Middle frontal gyrus (tissue), 1 donor: ENCODE results near the gene CYP4F12.
A peak's percentile ranks its signal among the peaks of the same experiment; 100 is the strongest.

ENCODE experiments used
- DNase-seq: peaks from one replicate; pipeline ENCODE4 v3.0.0-alpha.2; 2015; ENCODE audit warnings: low spot score; ENCODE audit errors: extremely low spot score

Gene CYP4F12

GRCh38 chr19:15672580-15673175 is at the start of gene CYP4F12:
Gene CYP4F12 (plus strand): TSS chr19:15673087. CDS start chr19:15673530, 443 bp downstream.
- no peak for DNase-seq

GRCh38 chr19:15623711-15624318 is 49.1 kb upstream of the CYP4F12 start:
- no peak for DNase-seq

GRCh38 chr19:15628236-15629002 is 44.5 kb upstream of the CYP4F12 start:
- no peak for DNase-seq

GRCh38 chr19:15629003-15629880 is 43.6 kb upstream of the CYP4F12 start:
- DNase-seq = peak; percentile 18

GRCh38 chr19:15631817-15632216 is 41.1 kb upstream of the CYP4F12 start:
- no peak for DNase-seq

- DNase-seq = no peak
These were observed 39.6 kb upstream of the CYP4F12 start for GRCh38 chr19:15633082-15633835.

GRCh38 chr19:15634105-15634504 is 38.8 kb upstream of the CYP4F12 start:
- DNase-seq = no peak

- no peak for DNase-seq
These were observed 37.7 kb upstream of the CYP4F12 start for GRCh38 chr19:15635016-15635805.

GRCh38 chr19:15636026-15636425 is 36.9 kb upstream of the CYP4F12 start:
- peak; percentile 34 for DNase-seq

- no peak for DNase-seq
These were observed 33.3 kb upstream of the CYP4F12 start for GRCh38 chr19:15639596-15639995.

GRCh38 chr19:15640294-15640903 is 32.5 kb upstream of the CYP4F12 start, which contains the start of gene CYP4F3:
Gene CYP4F3 (plus strand): TSS chr19:15640897. CDS start chr19:15641416, 519 bp downstream.
- DNase-seq = no peak

- no peak for DNase-seq
These were observed 31.8 kb upstream of the CYP4F12 start for GRCh38 chr19:15640904-15641597.

- no peak for DNase-seq
These were observed 30.9 kb upstream of the CYP4F12 start for GRCh38 chr19:15641901-15642491.

GRCh38 chr19:15642807-15643206 is 30.1 kb upstream of the CYP4F12 start:
- DNase-seq = no peak

GRCh38 chr19:15643387-15643786 is 29.5 kb upstream of the CYP4F12 start:
- no peak for DNase-seq

- no peak for DNase-seq
These were observed 28.7 kb upstream of the CYP4F12 start for GRCh38 chr19:15644066-15644741.

GRCh38 chr19:15644816-15645215 is 28.1 kb upstream of the CYP4F12 start:
- no peak for DNase-seq

- DNase-seq = no peak
These were observed 23.4 kb upstream of the CYP4F12 start for GRCh38 chr19:15649526-15649925.
